ENCODE results near the gene TFR2. TPM values are rescaled to one million over a fixed set of nuclear protein-coding genes. Genes with fewer than 3 reads are reported as not detected.

Gene TFR2
- total and polyA plus RNA-seq, 9 of the 15 experiments (the other 6 are each of a cell fraction or from before 2014, with no cell fraction given), result 3.8 to 123 (median 51.1) TPM

DNA sequence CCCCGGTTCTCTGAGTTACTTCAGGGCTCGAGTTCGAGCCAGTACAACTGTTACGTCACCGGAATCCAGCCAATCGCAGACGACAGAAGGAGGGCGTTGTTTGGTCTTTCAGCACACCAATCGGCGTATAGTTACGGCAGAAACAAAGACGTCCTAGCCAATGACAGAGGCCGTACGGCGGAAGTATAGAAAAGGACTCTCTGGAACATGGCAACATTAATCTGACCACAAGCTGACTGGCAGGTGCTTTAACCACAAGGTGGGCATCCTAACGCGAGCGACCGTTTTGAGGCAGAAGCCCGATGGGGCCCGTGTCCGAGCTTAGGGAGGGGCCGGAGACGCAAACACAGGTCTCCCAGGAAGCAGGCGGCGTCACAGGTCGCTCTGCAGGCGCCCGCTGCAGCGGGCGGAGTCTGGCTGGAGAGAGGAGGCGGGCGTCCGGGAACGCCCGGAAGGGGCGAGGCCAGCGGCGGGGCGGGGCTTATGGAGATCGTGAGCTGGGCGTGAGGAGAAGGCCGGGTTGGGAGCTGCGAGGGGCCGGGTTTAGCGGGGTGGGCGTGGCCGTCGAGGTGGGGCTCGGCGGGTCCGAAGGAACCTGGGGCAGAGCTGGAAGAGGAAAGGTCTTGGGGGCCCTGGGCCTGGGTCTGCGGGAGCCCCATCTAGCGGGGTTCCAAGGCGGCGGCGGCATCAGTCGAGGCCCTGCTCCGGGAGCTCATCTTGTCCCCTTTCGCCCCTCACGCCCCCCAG lies 29.2 kb downstream of the TFR2 start, which contains the start of gene MOSPD3 (continued):
- TF ChIP-seq PBX2 (CRISPR knock-in tag; IDR thresholded peaks at IDR 0.05; ENCODE audit: low read depth), result 0 out of 2 replicates have a peak, but pooled peaks have one; percentile 11
- TF ChIP-seq PBX2 (tag; conservative IDR thresholded peaks at IDR 0.05; ENCODE audit: low read depth), result peak; percentile 83
- TF ChIP-seq POLR3G (IDR thresholded peaks at IDR 0.05; ENCODE audit: extremely low read depth, insufficient read length, insufficient replicate concordance), result no peak
- no peak for TF ChIP-seq MED1 (CRISPR knock-in tag; IDR thresholded peaks at IDR 0.05; ENCODE audit: borderline replicate concordance)
- peak; percentile 70 to 71 for TF ChIP-seq NRF1 (conservative IDR thresholded peaks at IDR 0.05 in 1 of 2, IDR thresholded peaks at IDR 0.05 in 1 of 2)
- peak; percentile 38 for TF ChIP-seq HNRNPLL (IDR thresholded peaks at IDR 0.05; ENCODE audit: low read depth, low read length, poor library complexity, severe bottlenecking)
- peak; percentile 75 for TF ChIP-seq CXXC5 (CRISPR knock-in tag; IDR thresholded peaks at IDR 0.05)
- TF ChIP-seq MLX (CRISPR knock-in tag; conservative IDR thresholded peaks at IDR 0.05), result no peak
- peak; percentile 84 for TF ChIP-seq ZBTB40 (IDR thresholded peaks at IDR 0.05)
- no peak for TF ChIP-seq ZBTB40 (CRISPR knock-in tag; IDR thresholded peaks at IDR 0.05)
- TF ChIP-seq MEIS2 (IDR thresholded peaks at IDR 0.05; ENCODE audit: partially characterized antibody), result peak; percentile 77

Data from K562 (cell line).